Measurements from ENCODE around the gene FREM3.
A peak's percentile ranks its signal among the peaks of the same experiment; 100 is the strongest.

FREM3 gene

DNA sequence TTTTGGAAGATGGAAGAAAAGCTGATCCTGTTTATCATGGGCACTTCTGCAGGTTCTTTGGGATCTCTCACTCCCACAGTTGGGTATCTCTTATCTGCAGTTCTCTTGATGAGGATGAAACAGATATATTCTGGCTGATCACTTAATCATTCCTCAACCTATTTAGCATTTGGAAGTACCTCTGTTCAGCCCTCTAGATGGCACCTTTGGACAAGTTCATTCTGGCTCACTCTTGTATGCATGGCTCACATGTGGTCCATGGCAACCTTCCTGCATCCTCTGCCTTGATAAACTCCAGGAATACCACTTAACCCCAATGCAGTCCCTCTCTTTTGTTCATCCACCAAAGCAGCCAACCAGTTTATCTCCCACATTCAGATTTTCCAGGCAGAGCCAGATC, 112.8 kb downstream of the FREM3 start:
- TF ChIP-seq YY1 (IDR thresholded peaks at IDR 0.05; ENCODE audit: insufficient read depth, insufficient read length) (no peak), ZNF274 (IDR thresholded peaks at IDR 0.05; ENCODE audit: low read depth, low read length) (no peak), SUZ12 (IDR thresholded peaks at IDR 0.05; ENCODE audit: extremely low read depth, insufficient read depth, insufficient read length) (no peak)
- Histone ChIP-seq H3K4me3 (ENCODE audit: insufficient read length, low read depth) (no peak overlapping the region), H3K9ac (ENCODE audit: insufficient read length, low read depth) (no peak overlapping the region), H3K4me1 (ENCODE audit: insufficient read depth, insufficient read length) (no peaks in the 10 kb centered on the region), H3K36me3 (ENCODE audit: insufficient read depth, insufficient read length, low read length) (no peaks in the 10 kb centered on the region), H3K9me3 (ENCODE audit: insufficient read depth, low read length) (no peaks in the 10 kb centered on the region; the same call in 1 of the 2 replicates), H3K27me3 (ENCODE audit: insufficient read depth, insufficient read length) (no peaks in the 10 kb centered on the region)
- DNase-seq (ENCODE audit: low read depth, low spot score) = no peak

- no peaks in the 10 kb centered on the region for H3K36me3 ChIP-seq (ENCODE audit: insufficient read depth, insufficient read length, low read length)
- DNase-seq (ENCODE audit: low read depth, low spot score) = no peak
- no peak overlapping the region for H3K4me3 ChIP-seq (ENCODE audit: insufficient read length, low read depth)
- H3K27me3 ChIP-seq (ENCODE audit: insufficient read depth, insufficient read length) = no peaks in the 10 kb centered on the region
- no peaks in the 10 kb centered on the region for H3K4me1 ChIP-seq (ENCODE audit: insufficient read depth, insufficient read length)
- no peak overlapping the region for H3K9ac ChIP-seq (ENCODE audit: insufficient read length, low read depth)
- TF ChIP-seq SUZ12 (IDR thresholded peaks at IDR 0.05; ENCODE audit: extremely low read depth, insufficient read depth, insufficient read length) = no peak
- no peak for TF ChIP-seq ZNF274 (IDR thresholded peaks at IDR 0.05; ENCODE audit: low read depth, low read length)
- no peak for TF ChIP-seq YY1 (IDR thresholded peaks at IDR 0.05; ENCODE audit: insufficient read depth, insufficient read length)
- H3K9me3 ChIP-seq (ENCODE audit: insufficient read depth, low read length) = no peaks in the 10 kb centered on the region; the same call in 1 of the 2 replicates
Observed at GRCh38 chr4:143586080-143586479, 114.4 kb downstream of the FREM3 start.

DNA sequence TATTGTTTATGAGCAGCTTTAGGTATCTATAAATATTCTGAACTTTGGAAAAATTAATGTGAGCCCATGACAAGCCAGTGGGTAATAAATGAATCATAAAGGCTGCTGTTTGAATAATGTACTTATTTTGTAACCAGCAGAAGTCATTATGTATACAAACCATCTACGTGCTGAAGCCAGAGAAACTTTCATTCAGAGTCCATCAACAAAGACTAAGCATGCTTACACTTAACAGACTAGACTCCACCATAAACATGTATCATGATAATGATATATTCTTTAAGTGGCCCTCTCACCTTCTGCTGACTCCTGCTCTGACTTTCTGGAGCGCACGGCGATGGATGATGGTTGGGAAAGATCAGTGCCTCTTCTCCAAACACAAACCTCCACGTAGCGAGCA, 114.9 kb downstream of the FREM3 start:
- Histone ChIP-seq H3K36me3 (ENCODE audit: insufficient read depth, insufficient read length, low read length) (no peaks in the 10 kb centered on the region), H3K4me1 (ENCODE audit: insufficient read depth, insufficient read length) (no peaks in the 10 kb centered on the region), H3K9me3 (ENCODE audit: insufficient read depth, low read length) (no peaks in the 10 kb centered on the region; the same call in 1 of the 2 replicates), H3K4me3 (ENCODE audit: insufficient read length, low read depth) (no peak overlapping the region), H3K9ac (ENCODE audit: insufficient read length, low read depth) (no peak overlapping the region), H3K27me3 (ENCODE audit: insufficient read depth, insufficient read length) (no peaks in the 10 kb centered on the region)
- DNase-seq (ENCODE audit: low read depth, low spot score) = no peak
- no peak for TF ChIP-seq ZNF274 (IDR thresholded peaks at IDR 0.05; ENCODE audit: low read depth, low read length)

- no peaks in the 10 kb centered on the region for H3K36me3 ChIP-seq (ENCODE audit: insufficient read depth, insufficient read length, low read length)
- no peak for TF ChIP-seq YY1 (IDR thresholded peaks at IDR 0.05; ENCODE audit: insufficient read depth, insufficient read length)
- no peak for TF ChIP-seq ZNF274 (IDR thresholded peaks at IDR 0.05; ENCODE audit: low read depth, low read length)
- TF ChIP-seq SUZ12 (IDR thresholded peaks at IDR 0.05; ENCODE audit: extremely low read depth, insufficient read depth, insufficient read length) = no peak
Observed at GRCh38 chr4:143581331-143581946, 119.0 kb downstream of the FREM3 start.

GRCh38 chr4:143575331-143575730, 125.1 kb downstream of the FREM3 start:
- Histone ChIP-seq H3K4me3 (ENCODE audit: insufficient read length, low read depth) (no peak overlapping the region), H3K27me3 (ENCODE audit: insufficient read depth, insufficient read length) (no peaks in the 10 kb centered on the region), H3K9me3 (ENCODE audit: insufficient read depth, low read length) (no peaks in the 10 kb centered on the region), H3K4me1 (ENCODE audit: insufficient read depth, insufficient read length) (no peaks in the 10 kb centered on the region), H3K9ac (ENCODE audit: insufficient read length, low read depth) (no peak overlapping the region), H3K36me3 (ENCODE audit: insufficient read depth, insufficient read length, low read length) (no peaks in the 10 kb centered on the region)
- no peak for DNase-seq (ENCODE audit: low read depth, low spot score)
- TF ChIP-seq SUZ12 (IDR thresholded peaks at IDR 0.05; ENCODE audit: extremely low read depth, insufficient read depth, insufficient read length) = no peak
- no peak for TF ChIP-seq ZNF274 (IDR thresholded peaks at IDR 0.05; ENCODE audit: low read depth, low read length)
- no peak for TF ChIP-seq YY1 (IDR thresholded peaks at IDR 0.05; ENCODE audit: insufficient read depth, insufficient read length)

More at GRCh38 chr4:143581331-143581946, 119.0 kb downstream of the FREM3 start:
- no peak overlapping the region for H3K4me3 ChIP-seq (ENCODE audit: insufficient read length, low read depth)
- H3K27me3 ChIP-seq (ENCODE audit: insufficient read depth, insufficient read length) = no peaks in the 10 kb centered on the region
- no peaks in the 10 kb centered on the region for H3K4me1 ChIP-seq (ENCODE audit: insufficient read depth, insufficient read length)
- peak; percentile 1 for DNase-seq (ENCODE audit: low read depth, low spot score)
- no peaks in the 10 kb centered on the region; the same call in 1 of the 2 replicates for H3K9me3 ChIP-seq (ENCODE audit: insufficient read depth, low read length)
- no peak overlapping the region for H3K9ac ChIP-seq (ENCODE audit: insufficient read length, low read depth)

DNA sequence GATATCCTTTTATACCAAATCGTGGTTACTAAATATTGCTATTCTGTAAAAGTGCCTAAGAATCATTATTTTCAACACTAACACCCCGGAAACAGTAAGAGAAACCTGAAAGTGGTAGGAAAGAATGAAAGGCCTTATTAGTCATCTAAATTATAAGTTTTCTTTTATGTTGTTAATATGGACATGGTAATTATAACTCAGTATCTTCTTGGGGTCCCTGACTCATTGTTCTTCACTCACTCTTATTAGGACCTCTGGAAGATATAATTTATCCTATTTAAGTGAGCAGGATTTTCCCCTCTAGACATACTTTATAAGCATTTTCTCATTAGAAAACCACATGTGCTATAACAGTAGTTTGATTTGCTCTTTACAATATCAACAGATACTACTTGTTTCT, 136.0 kb downstream of the FREM3 start:
- H3K27me3 ChIP-seq (ENCODE audit: insufficient read depth, insufficient read length) = peaks cover 4% of the 10 kb centered on the region

DNA sequence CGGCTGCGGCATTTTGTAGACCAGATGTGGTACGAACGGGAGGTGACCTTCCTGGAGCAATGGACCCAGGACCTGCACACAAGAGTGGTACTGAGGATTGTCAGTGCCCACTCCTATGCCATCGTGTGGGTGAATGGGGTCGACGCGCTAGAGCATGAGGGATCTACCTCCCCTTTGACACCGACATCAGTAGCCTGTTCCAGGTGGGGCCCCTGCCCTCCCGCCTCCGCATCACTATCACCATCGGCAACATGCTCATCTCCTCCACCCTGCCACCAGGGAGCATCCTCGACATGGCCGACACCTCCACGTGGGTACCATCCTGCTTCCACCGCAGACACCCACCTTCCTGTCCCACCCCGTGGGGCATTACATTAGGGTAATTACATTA, 140.7 kb downstream of the FREM3 start:
- Histone ChIP-seq H3K9me3 (ENCODE audit: insufficient read depth, low read length) (no peaks in the 10 kb centered on the region), H3K27me3 (ENCODE audit: insufficient read depth, insufficient read length) (peaks cover 5% of the 10 kb centered on the region), H3K4me1 (ENCODE audit: insufficient read depth, insufficient read length) (no peaks in the 10 kb centered on the region), H3K4me3 (ENCODE audit: insufficient read length, low read depth) (peak overlapping the region; percentile 34), H3K9ac (ENCODE audit: insufficient read length, low read depth) (no peak overlapping the region), H3K36me3 (ENCODE audit: insufficient read depth, insufficient read length, low read length) (peaks cover 14% of the 10 kb centered on the region)
- DNase-seq (ENCODE audit: low read depth, low spot score) = no peak
- TF ChIP-seq ZNF274 (IDR thresholded peaks at IDR 0.05; ENCODE audit: low read depth, low read length) (no peak), SUZ12 (IDR thresholded peaks at IDR 0.05; ENCODE audit: extremely low read depth, insufficient read depth, insufficient read length) (no peak), YY1 (IDR thresholded peaks at IDR 0.05; ENCODE audit: insufficient read depth, insufficient read length) (no peak)

More for the DNA sequence above, 136.0 kb downstream of the FREM3 start:
- no peaks in the 10 kb centered on the region for H3K36me3 ChIP-seq (ENCODE audit: insufficient read depth, insufficient read length, low read length)
- TF ChIP-seq ZNF274 (IDR thresholded peaks at IDR 0.05; ENCODE audit: low read depth, low read length) (no peak), YY1 (IDR thresholded peaks at IDR 0.05; ENCODE audit: insufficient read depth, insufficient read length) (no peak), SUZ12 (IDR thresholded peaks at IDR 0.05; ENCODE audit: extremely low read depth, insufficient read depth, insufficient read length) (no peak)
- H3K9me3 ChIP-seq (ENCODE audit: insufficient read depth, low read length) = no peaks in the 10 kb centered on the region
- H3K4me3 ChIP-seq (ENCODE audit: insufficient read length, low read depth) = no peak overlapping the region
- H3K9ac ChIP-seq (ENCODE audit: insufficient read length, low read depth) = no peak overlapping the region
- no peaks in the 10 kb centered on the region for H3K4me1 ChIP-seq (ENCODE audit: insufficient read depth, insufficient read length)
- no peak for DNase-seq (ENCODE audit: low read depth, low spot score)
